ENCODE data around the gene MATK. TPM values are rescaled to one million over a fixed set of nuclear protein-coding genes. Genes with fewer than 3 reads are reported as not detected.
"Not testable (repeated sequence)": the region's sequence is repeated elsewhere in the genome, so short reads cannot be mapped to it uniquely, and the experiment has no call there.

MATK gene
- total RNA-seq, 3 donors from 2014 or later, result 1.8 to 5.6 (median 5.2) TPM

- Histone ChIP-seq H3K9me3 (no peaks in the 10 kb centered on the region), H3K36me3 (no peaks in the 10 kb centered on the region), H3K27ac (peak overlapping the region; percentile 86 to 98), H3K4me1 (no peaks in the 10 kb centered on the region), H3K4me3 (peak overlapping the region; percentile 86 to 91 (median 88)), H3K27me3 (no peaks in the 10 kb centered on the region)
- TF ChIP-seq, protein P1, sequence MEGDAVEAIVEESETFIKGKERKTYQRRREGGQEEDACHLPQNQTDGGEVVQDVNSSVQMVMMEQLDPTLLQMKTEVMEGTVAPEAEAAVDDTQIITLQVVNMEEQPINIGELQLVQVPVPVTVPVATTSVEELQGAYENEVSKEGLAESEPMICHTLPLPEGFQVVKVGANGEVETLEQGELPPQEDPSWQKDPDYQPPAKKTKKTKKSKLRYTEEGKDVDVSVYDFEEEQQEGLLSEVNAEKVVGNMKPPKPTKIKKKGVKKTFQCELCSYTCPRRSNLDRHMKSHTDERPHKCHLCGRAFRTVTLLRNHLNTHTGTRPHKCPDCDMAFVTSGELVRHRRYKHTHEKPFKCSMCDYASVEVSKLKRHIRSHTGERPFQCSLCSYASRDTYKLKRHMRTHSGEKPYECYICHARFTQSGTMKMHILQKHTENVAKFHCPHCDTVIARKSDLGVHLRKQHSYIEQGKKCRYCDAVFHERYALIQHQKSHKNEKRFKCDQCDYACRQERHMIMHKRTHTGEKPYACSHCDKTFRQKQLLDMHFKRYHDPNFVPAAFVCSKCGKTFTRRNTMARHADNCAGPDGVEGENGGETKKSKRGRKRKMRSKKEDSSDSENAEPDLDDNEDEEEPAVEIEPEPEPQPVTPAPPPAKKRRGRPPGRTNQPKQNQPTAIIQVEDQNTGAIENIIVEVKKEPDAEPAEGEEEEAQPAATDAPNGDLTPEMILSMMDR (IDR thresholded peaks at IDR 0.05), result no peak
- TF ChIP-seq POLR2A (IDR thresholded peaks at IDR 0.05), result no peak
- no peak for TF ChIP-seq POLR2AphosphoS5 (IDR thresholded peaks at IDR 0.05)
- no peak for DNase-seq (ENCODE audit: low spot score in 2 of 2)
- intact Hi-C loops (cut with DNase I; ENCODE audit: low total_unique reads), result no loop called here
Measured at GRCh38 chr19:3760871-3761361, 25.3 kb downstream of the MATK start.

- DNase-seq (ENCODE audit: low spot score in 2 of 2), result no peak
- TF ChIP-seq, protein P1 (IDR thresholded peaks at IDR 0.05), result no peak
- TF ChIP-seq POLR2A (IDR thresholded peaks at IDR 0.05), result no peak
- TF ChIP-seq POLR2AphosphoS5 (IDR thresholded peaks at IDR 0.05), result no peak
- H3K4me3 ChIP-seq, result peak overlapping the region in 1 of 3 donors; percentile 27
- H3K9me3 ChIP-seq, result no peaks in the 10 kb centered on the region
- H3K4me1 ChIP-seq, result no peaks in the 10 kb centered on the region
- intact Hi-C loops (cut with DNase I; ENCODE audit: low total_unique reads), result no loop called here
- no peaks in the 10 kb centered on the region for H3K27me3 ChIP-seq
- no peaks in the 10 kb centered on the region for H3K36me3 ChIP-seq
- no peak overlapping the region for H3K27ac ChIP-seq
Measured at GRCh38 chr19:3759482-3760254, 26.5 kb downstream of the MATK start.

- H3K36me3 ChIP-seq; H3K27ac ChIP-seq; DNase-seq (ENCODE audit: low spot score in 2 of 2); H3K9me3 ChIP-seq; intact Hi-C loops (cut with DNase I; ENCODE audit: low total_unique reads); H3K4me1 ChIP-seq; H3K27me3 ChIP-seq; H3K4me3 ChIP-seq: not testable (repeated sequence)
Measured at GRCh38 chr19:3758297-3758696, 27.9 kb downstream of the MATK start.

DNA sequence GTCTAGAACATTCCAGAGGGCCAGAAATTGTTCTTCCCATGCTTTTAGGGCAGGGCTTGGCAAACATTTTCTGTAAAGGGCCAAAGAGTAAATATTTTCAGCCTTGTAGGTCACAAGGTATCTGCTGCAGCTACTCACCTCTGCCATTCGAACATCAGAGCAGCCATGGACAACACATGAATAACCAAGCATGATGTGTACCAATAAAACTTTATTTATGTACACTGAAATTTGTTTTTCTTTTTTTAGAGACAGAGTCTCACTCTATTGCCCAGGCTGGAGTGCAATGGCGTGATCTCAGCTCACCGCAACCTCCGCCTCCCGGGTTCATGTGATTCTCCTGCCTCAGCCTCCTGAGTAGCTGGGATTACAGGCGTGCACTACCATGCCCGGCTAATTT is 28.5 kb downstream of the MATK start:
- not testable (repeated sequence) for H3K4me1 ChIP-seq

GRCh38 chr19:3753631-3754410 is 32.4 kb downstream of the MATK start:
- H3K27ac ChIP-seq, result no peak overlapping the region
- no peaks in the 10 kb centered on the region for H3K36me3 ChIP-seq
- H3K27me3 ChIP-seq, result no peaks in the 10 kb centered on the region
- no peak overlapping the region for H3K4me3 ChIP-seq
- no peak for DNase-seq (ENCODE audit: low spot score in 2 of 2)
- no peaks in the 10 kb centered on the region for H3K9me3 ChIP-seq
- H3K4me1 ChIP-seq, result no peaks in the 10 kb centered on the region
- intact Hi-C loops (cut with DNase I; ENCODE audit: low total_unique reads), result no loop called here
- no peak for TF ChIP-seq POLR2A (IDR thresholded peaks at IDR 0.05)
- no peak for TF ChIP-seq POLR2AphosphoS5 (IDR thresholded peaks at IDR 0.05)
- TF ChIP-seq, protein P1 (IDR thresholded peaks at IDR 0.05), result no peak

More for the DNA sequence above, 28.5 kb downstream of the MATK start:
- H3K4me3 ChIP-seq; H3K9me3 ChIP-seq; H3K27ac ChIP-seq; DNase-seq (ENCODE audit: low spot score in 2 of 2); H3K27me3 ChIP-seq; intact Hi-C loops (cut with DNase I; ENCODE audit: low total_unique reads); H3K36me3 ChIP-seq: not testable (repeated sequence)

DNA sequence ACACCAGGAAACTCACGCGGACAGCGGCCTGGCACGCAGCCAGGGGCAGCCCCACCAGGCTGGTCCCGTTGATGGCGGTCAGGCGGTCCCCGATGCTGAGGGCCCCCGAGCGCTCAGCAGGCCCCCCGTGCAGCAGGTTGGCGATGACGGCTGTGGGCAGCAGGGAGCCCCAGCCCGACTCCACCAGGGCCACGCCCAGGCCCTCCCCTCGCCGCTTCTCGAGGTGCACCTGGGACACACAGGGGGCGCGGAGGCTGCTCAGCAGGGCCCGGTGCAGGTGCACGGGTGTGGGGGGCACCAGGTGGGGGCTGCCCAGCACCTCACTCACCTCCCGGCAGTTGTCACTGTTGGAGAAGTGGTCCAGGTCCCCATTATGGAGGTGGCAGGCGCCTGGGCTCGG is 33.7 kb downstream of the MATK start:
- TF ChIP-seq POLR2AphosphoS5 (IDR thresholded peaks at IDR 0.05) (no peak), POLR2A (IDR thresholded peaks at IDR 0.05) (no peak)
- TF ChIP-seq, protein P1 (IDR thresholded peaks at IDR 0.05), result no peak
- no peaks in the 10 kb centered on the region for H3K9me3 ChIP-seq
- no peaks in the 10 kb centered on the region for H3K36me3 ChIP-seq
- DNase-seq (ENCODE audit: low spot score in 2 of 2), result no peak
- H3K27me3 ChIP-seq, result no peaks in the 10 kb centered on the region
- intact Hi-C loops (cut with DNase I; ENCODE audit: low total_unique reads), result no loop called here
- H3K4me1 ChIP-seq, result no peaks in the 10 kb centered on the region
- H3K4me3 ChIP-seq, result no peak overlapping the region
- no peak overlapping the region for H3K27ac ChIP-seq
